SW 1271 (cell line): ENCODE data around the gene SCNN1A.
A peak's percentile ranks its signal among the peaks of the same experiment; 100 is the strongest.

Experiments
- DNase-seq, 2 experiments: peaks; one replicate each; lab custom pipeline; 2025; lab: John Stamatoyannopoulos, UW

Gene SCNN1A

GRCh38 chr12:6384499-6385436 lies 9.4 kb upstream of the SCNN1A start:
- DNase-seq, result peak in 1 of 2 experiments; percentile 53

DNA sequence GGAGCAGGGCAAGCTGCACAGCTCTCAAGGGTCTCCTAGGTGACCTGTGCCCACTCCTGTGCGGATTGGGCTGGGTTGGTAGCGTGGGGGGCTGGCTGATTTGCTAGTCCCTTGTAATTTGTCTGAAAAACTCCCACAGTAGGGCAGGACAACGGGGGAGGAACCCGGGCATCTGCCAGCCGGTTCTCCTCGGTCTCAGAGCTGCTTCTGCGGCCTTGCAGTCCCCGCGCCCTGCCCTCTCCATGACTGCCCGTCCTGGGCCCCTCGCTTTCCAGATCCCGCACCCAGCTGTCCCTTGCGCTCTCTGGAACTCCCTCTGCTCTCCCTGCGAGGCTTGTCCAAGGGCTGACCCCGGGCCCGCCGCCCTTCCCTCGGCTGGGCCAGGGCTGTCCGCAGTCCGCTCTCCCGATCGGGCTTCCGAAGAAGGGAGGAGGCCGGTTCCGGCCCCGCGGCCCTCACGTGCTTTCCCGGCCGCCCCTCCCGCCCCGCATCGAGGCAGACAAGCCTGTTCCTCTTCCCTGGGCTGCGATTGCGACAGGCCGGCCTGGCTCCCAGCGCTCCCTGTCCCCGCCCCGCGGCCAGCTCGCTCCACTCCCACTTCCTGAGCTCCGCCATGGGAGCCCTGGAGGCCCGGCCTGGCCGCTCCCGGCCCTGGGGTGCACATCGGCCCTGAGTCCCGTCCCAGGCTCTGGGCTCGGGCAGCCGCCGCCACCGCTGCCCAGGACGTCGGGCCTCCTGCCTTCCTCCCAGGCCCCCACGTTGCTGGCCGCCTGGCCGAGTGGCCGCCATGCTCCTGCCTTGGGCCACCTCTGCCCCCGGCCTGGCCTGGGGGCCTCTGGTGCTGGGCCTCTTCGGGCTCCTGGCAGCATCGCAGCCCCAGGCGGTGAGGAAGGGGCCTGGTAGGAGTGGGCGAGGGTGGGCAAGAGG lies 8.5 kb upstream of the SCNN1A start, which contains the start of gene LTBR:
TSS of gene LTBR (plus strand) at position 591 of the 927 bp plus-strand sequence. CDS start at position 788, 197 bp downstream.
- peak; percentile 80 to 82 for DNase-seq

DNA sequence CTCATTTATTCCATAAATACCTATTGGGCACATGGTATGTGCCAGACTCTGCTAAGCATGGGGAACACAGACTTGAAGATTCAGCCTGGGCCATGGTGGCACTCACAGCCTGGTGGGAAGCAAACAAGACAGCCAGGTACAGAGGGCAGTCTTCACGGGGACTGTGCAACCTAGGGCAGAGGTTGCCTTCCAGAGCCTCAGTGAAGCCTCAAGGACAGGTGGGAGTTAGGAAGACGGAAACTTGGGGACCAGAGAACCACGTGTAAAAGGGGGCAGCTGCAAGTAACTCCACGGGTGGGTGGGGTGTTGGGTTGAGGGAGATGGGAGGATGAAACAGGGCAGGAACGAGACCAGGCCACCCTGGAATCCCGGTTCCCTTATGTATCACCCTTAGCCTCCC lies 7.6 kb upstream of the SCNN1A start:
- DNase-seq, result no peak

GRCh38 chr12:6382371-6382770 lies 7.0 kb upstream of the SCNN1A start:
- DNase-seq, result no peak

GRCh38 chr12:6380141-6381121 lies 5.1 kb upstream of the SCNN1A start:
- DNase-seq, result no peak

DNA sequence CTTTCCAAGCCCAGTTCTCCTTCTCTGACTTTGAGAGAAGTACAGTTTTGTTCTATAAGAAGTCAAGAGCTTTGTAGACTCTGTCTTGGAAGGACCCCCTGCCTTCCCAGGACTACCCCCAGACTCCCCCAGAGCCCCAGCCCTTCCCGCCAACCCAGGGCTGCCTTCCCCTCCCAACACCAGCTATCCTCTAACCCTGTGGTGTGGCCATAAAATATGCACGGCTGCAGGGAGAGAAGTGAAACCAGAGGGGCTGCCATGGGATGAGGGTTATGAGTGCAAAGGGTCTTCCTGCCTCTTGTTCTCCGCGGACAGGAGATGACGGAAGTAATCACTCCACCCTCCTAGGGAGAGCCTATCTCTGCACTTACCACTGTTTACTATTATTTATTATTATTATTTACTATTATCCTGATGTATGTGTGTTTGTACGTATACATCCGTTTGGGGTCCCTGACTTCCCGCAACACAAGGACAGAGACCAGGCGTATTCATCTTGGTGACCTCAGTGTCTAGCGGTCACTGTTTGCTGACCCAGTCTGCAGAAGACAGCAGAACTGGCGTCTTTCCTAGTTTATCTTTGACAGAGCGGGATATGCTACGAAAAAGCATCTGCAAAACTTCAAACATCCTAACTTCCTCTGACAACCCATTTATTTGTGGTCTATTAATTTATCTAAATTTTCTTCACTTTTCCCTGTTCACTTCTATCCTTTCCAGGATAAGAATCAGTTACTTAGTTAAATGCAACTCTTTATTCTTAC lies 3.5 kb upstream of the SCNN1A start:
- DNase-seq, result no peak

DNA sequence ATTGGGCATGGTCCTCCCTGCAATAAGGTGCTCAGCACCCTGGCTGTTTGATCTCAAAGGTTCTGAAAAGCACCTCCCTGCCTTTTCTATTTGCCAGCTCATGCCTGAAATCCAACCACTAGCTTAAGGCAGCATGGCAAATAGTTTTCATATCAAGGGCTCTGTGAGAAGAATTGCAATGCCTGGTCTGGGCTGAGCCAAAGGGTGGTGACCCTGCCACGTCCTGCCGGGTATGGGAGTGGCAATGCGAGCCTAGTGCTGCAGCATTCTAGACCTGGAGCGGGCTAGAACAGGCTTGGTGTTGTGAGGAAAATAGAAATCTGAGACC lies 2.3 kb upstream of the SCNN1A start:
- no peak for DNase-seq

- DNase-seq, result no peak
These were observed 1.7 kb upstream of the SCNN1A start for GRCh38 chr12:6376870-6377666.

DNA sequence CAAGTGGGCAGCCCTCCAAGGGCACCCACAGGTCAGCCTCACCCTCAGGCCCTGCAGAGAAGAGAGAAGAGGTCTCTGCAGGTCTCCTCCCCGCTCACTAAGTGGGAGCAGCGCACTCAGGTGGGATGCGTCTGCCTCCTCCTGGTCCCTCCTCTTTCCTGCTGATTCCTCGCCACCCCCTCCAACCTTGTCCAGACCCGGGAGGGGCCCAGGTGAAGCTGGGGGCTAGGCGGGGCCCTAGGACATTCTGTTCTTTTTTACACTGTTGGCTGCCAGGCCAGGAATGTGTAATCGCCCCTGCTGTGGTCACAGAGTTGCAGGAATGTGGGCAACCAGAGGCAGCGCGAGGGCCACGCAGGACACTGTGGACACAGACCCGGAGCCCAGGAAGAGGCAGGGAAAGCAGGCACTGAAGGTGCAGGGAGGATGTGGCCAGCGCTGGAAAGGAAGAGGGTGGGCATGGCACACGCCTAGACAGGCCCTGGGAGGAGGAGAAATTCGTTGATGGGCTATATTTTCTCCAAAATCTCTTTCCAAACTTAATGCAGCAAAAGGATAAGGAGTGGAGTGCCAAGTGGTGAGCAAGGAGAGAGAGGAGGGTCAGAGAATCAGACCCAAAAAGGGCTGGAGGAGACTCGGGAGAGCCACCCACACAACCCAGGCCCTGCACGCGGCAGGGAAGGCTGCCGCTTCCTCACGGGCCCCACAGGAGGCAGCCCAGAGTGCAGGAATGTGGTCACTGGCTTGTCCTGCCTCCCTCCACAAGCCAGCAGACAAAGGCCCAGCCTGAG lies 911 bp upstream of the SCNN1A start:
- DNase-seq, result peak in 1 of 2 experiments; percentile 26

- no peak for DNase-seq
These were observed 590 bp downstream of the SCNN1A start for GRCh38 chr12:6374786-6375160.

- DNase-seq, result no peak
These were observed 1.2 kb downstream of the SCNN1A start for GRCh38 chr12:6374028-6374785.

GRCh38 chr12:6373022-6373787 lies 2.2 kb downstream of the SCNN1A start:
- no peak for DNase-seq

DNA sequence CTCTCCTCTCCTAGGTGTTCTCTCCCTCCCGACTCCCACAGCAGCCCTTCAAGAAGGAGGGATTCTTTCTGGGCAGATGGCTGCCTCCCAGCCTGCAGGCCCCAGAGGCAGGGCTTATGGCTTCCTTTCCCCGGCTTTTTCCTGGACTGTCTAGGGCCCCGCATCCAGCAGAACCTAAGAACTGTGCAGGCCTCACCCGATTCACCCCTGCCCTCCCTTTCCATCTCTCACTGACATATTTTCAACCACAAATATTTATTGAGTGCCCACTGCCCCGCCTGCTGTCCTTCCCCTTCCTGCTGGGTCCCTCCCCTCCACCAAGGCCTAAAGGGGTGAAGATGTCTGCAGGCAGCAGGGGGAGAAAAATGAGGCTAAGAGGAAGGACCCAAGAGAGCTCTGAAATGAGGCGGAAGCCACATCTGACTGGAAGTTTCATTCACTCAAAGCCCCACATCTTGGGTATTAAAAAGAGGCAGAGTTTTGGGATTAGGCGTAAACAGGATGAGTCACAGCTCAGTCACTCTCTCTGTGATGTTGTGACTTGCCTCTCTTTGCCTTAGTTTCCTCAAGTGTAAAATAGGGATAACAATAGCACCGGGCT lies 2.9 kb downstream of the SCNN1A start:
- peak; percentile 57 to 92 for DNase-seq

DNA sequence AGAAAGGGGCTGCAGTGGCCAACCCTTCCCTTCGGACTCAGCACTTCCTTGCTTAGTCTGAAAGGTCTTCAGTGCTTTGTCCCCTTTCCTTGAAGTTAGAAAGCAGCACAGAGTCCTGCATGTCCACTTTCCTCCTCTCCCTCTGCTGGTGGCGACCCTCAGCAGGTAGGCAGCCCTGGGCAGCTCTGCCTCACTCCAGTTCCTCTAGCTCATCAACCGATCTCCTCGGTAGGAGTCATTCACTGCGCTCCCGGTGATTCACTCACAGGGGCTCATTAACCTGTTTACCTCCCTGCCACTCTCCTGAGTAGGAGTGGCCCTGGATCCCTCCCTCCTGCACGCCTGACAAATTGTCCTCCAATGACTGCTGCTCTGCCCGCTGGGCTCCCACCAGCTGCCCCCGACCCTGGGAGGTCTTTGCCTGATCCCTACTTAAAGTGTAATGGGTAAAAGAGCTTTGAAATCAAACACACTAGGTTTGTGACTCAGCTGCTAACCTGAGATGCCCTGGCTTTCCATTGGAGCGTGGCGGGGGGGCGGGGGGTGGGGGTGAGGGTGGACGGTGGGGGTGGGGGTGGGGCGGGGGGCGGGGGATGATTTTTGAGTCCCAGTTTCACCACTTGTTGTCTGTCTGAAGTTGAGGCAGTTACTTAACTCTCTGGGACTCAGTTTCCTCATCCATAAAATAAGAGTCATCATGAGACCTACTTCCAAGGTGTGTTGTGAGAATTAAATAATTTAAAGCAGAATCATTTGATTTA lies 4.2 kb downstream of the SCNN1A start:
- peak; percentile 70 to 88 for DNase-seq

DNA sequence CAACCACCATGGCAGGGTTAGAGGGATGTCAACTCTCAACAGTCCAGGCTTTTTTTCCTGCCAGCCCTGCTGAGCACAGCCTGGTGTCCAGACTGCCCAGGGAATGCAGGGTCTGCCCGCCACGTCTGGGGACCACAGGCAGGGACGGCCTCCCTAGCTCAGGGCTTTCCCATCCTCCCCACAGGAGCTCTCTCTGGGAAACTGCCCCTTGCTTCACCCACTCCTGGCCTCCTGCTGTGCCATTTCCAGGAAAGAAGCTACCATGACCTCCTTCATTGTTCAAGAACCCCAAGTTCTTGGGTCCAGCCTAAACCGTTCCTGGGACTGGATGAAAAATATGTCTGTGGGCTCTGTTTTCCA lies 4.8 kb downstream of the SCNN1A start:
- DNase-seq, result no peak

GRCh38 chr12:6369916-6370575 lies 5.3 kb downstream of the SCNN1A start:
- no peak for DNase-seq
